HCT116 (cell line): Measurements from ENCODE around the gene SHC4.

Experiments
- EZH2 ChIP-seq: fragments of 200-600 bp; sonication (generic); IDR thresholded peaks from 2 replicates; pipeline ENCODE4 v1.6.1; 2017; ENCODE audit warnings: antibody characterized with exemption, mixed run types
- EZH2phosphoT487 ChIP-seq: fragments of 200-600 bp; IDR thresholded peaks from 2 replicates; pipeline ENCODE4 v1.6.1; 2018; ENCODE audit warnings: antibody characterized with exemption, borderline replicate concordance
- POLR2A ChIP-seq: IDR thresholded peaks from 2 replicates; pipeline ENCODE4 v1.7.0; 2011; ENCODE audit warnings: borderline replicate concordance; ENCODE audit not compliant: insufficient read depth, insufficient read length; ENCODE audit errors: extremely low read depth
- POLR2AphosphoS5 ChIP-seq: IDR thresholded peaks from 2 replicates; pipeline ENCODE4 v1.6.1; 2011; ENCODE audit warnings: mild to moderate bottlenecking, low read depth, low read length, moderate library complexity
- YY1 ChIP-seq: IDR thresholded peaks from 2 replicates; pipeline ENCODE4 v1.6.1; 2011; ENCODE audit warnings: low read length, low read depth, moderate library complexity, mild to moderate bottlenecking; ENCODE audit not compliant: insufficient replicate concordance; ENCODE audit errors: extremely low read depth
- ZFX ChIP-seq: fragments of 450-650 bp; IDR thresholded peaks from 2 replicates; pipeline ENCODE4 v1.6.1; 2017
- ZNF274 ChIP-seq: fragments of 200-500 bp; sonication (Bioruptor generic); IDR thresholded peaks from 2 replicates; pipeline ENCODE4 v1.6.1; 2014; ENCODE audit warnings: mild to moderate bottlenecking, low read depth, low read length, inconsistent platforms
- TF ChIP-seq, protein P1 (sequence below), 3 experiments: fragments of 200-600 bp in 1 of 3; sonication (generic) in 1 of 3; IDR thresholded peaks in 2 of 3; conservative IDR thresholded peaks in 1 of 3; 2 replicates each; pipeline ENCODE4 v1.5.1; 2012 to 2017; ENCODE audit warnings: low read depth in 2 of 3, low read length in 2 of 3, antibody characterized with exemption in 1 of 3, borderline replicate concordance in 1 of 3, control low read depth in 1 of 3, mild to moderate bottlenecking in 1 of 3, mixed read lengths in 1 of 3, mixed run types in 1 of 3, moderate library complexity in 1 of 3; ENCODE audit not compliant: insufficient read depth in 1 of 3
- TF ChIP-seq, protein P2 (sequence below): IDR thresholded peaks from 2 replicates; pipeline ENCODE4 v1.6.1; 2012
- TF ChIP-seq, protein P3 (sequence below): IDR thresholded peaks from 2 replicates; pipeline ENCODE4 v1.6.1; 2012; ENCODE audit warnings: low read depth

GRCh38 chr15:48876057-48876456 lies 87.7 kb downstream of the SHC4 start:
- TF ChIP-seq, protein P1, sequence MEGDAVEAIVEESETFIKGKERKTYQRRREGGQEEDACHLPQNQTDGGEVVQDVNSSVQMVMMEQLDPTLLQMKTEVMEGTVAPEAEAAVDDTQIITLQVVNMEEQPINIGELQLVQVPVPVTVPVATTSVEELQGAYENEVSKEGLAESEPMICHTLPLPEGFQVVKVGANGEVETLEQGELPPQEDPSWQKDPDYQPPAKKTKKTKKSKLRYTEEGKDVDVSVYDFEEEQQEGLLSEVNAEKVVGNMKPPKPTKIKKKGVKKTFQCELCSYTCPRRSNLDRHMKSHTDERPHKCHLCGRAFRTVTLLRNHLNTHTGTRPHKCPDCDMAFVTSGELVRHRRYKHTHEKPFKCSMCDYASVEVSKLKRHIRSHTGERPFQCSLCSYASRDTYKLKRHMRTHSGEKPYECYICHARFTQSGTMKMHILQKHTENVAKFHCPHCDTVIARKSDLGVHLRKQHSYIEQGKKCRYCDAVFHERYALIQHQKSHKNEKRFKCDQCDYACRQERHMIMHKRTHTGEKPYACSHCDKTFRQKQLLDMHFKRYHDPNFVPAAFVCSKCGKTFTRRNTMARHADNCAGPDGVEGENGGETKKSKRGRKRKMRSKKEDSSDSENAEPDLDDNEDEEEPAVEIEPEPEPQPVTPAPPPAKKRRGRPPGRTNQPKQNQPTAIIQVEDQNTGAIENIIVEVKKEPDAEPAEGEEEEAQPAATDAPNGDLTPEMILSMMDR (IDR thresholded peaks at IDR 0.05 in 2 of 3, conservative IDR thresholded peaks at IDR 0.05 in 1 of 3; ENCODE audit: borderline replicate concordance in 1 of 3, insufficient read depth in 1 of 3, low read depth in 2 of 3, low read length in 2 of 3) = no peak
- no peak for TF ChIP-seq EZH2phosphoT487
- no peak for TF ChIP-seq ZFX
- TF ChIP-seq, protein P2, sequence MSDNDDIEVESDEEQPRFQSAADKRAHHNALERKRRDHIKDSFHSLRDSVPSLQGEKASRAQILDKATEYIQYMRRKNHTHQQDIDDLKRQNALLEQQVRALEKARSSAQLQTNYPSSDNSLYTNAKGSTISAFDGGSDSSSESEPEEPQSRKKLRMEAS = no peak
- TF ChIP-seq POLR2AphosphoS5 = no peak
- no peak for TF ChIP-seq POLR2A
- TF ChIP-seq, protein P3, sequence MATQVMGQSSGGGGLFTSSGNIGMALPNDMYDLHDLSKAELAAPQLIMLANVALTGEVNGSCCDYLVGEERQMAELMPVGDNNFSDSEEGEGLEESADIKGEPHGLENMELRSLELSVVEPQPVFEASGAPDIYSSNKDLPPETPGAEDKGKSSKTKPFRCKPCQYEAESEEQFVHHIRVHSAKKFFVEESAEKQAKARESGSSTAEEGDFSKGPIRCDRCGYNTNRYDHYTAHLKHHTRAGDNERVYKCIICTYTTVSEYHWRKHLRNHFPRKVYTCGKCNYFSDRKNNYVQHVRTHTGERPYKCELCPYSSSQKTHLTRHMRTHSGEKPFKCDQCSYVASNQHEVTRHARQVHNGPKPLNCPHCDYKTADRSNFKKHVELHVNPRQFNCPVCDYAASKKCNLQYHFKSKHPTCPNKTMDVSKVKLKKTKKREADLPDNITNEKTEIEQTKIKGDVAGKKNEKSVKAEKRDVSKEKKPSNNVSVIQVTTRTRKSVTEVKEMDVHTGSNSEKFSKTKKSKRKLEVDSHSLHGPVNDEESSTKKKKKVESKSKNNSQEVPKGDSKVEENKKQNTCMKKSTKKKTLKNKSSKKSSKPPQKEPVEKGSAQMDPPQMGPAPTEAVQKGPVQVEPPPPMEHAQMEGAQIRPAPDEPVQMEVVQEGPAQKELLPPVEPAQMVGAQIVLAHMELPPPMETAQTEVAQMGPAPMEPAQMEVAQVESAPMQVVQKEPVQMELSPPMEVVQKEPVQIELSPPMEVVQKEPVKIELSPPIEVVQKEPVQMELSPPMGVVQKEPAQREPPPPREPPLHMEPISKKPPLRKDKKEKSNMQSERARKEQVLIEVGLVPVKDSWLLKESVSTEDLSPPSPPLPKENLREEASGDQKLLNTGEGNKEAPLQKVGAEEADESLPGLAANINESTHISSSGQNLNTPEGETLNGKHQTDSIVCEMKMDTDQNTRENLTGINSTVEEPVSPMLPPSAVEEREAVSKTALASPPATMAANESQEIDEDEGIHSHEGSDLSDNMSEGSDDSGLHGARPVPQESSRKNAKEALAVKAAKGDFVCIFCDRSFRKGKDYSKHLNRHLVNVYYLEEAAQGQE = no peak
- no peak for TF ChIP-seq EZH2
- TF ChIP-seq YY1 = no peak
- no peak for TF ChIP-seq ZNF274
